ENCODE measurements around the gene AMDHD2.
A peak's percentile ranks its signal among the peaks of the same experiment; 100 is the strongest.

Gene AMDHD2

DNA sequence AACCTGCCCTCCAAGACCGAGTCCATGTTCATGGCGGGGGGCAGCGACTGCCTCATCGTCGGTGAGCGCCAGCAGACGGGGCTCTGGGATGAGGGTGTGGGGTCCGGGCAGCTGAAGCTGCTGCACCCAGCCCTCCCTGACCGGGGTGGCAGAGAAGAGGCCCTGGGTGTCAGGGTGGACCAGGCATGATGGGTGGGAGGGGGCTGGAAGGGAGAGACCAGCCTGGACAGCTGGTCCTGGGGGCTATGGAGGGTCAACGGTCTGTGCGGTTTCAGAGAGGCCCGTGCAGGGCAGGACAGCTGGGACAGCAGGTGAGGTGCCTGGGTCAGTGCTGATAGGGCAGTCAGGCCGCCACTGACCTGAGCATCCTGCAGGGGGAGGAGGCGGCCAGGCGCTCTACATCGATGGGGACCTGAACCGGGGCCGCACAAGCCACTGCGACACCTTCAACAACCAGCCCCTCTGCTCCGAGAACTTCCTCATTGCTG is 19.7 kb upstream of the AMDHD2 start:
- Histone ChIP-seq H3K79me2 (ENCODE audit: low read length) (no peaks in the 10 kb centered on the region), H3K4me3 (ENCODE audit: low read length) (no peak overlapping the region), H3K4me2 (ENCODE audit: low read depth, low read length) (no peak overlapping the region), H3K9ac (ENCODE audit: low read length) (no peak overlapping the region), H3K36me3 (replicated peaks; ENCODE audit: insufficient read depth, low read length) (no peaks in the 10 kb centered on the region), H3K27ac (ENCODE audit: low read length) (no peak overlapping the region), H2AFZ (ENCODE audit: low read length) (no peak overlapping the region), H3F3A (ENCODE audit: insufficient read depth, low read length) (no peaks in the 10 kb centered on the region), H4K20me1 (ENCODE audit: insufficient read depth, low read length) (no peaks in the 10 kb centered on the region), H3K4me1 (ENCODE audit: low read length) (0 out of 2 replicates have a peak, but pooled peaks cover 2% of the 10 kb centered on the region), H3K27me3 (replicated peaks; ENCODE audit: insufficient read depth, low read length) (no peaks in the 10 kb centered on the region), H3K9me2 (replicated peaks; ENCODE audit: insufficient read depth, low read length) (no peaks in the 10 kb centered on the region), H3K9me3 (replicated peaks; ENCODE audit: insufficient read depth, low read length) (no peaks in the 10 kb centered on the region)
- TF ChIP-seq EZH2phosphoT487 (IDR thresholded peaks at IDR 0.05; ENCODE audit: low read length): no peak
- TF ChIP-seq, protein P1, sequence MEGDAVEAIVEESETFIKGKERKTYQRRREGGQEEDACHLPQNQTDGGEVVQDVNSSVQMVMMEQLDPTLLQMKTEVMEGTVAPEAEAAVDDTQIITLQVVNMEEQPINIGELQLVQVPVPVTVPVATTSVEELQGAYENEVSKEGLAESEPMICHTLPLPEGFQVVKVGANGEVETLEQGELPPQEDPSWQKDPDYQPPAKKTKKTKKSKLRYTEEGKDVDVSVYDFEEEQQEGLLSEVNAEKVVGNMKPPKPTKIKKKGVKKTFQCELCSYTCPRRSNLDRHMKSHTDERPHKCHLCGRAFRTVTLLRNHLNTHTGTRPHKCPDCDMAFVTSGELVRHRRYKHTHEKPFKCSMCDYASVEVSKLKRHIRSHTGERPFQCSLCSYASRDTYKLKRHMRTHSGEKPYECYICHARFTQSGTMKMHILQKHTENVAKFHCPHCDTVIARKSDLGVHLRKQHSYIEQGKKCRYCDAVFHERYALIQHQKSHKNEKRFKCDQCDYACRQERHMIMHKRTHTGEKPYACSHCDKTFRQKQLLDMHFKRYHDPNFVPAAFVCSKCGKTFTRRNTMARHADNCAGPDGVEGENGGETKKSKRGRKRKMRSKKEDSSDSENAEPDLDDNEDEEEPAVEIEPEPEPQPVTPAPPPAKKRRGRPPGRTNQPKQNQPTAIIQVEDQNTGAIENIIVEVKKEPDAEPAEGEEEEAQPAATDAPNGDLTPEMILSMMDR (IDR thresholded peaks at IDR 0.05; ENCODE audit: low read length): no peak
- TF ChIP-seq EZH2 (optimal IDR thresholded peaks at IDR 0.05; ENCODE audit: low read depth, low read length): no peak
- no peak for DNase-seq

DNA sequence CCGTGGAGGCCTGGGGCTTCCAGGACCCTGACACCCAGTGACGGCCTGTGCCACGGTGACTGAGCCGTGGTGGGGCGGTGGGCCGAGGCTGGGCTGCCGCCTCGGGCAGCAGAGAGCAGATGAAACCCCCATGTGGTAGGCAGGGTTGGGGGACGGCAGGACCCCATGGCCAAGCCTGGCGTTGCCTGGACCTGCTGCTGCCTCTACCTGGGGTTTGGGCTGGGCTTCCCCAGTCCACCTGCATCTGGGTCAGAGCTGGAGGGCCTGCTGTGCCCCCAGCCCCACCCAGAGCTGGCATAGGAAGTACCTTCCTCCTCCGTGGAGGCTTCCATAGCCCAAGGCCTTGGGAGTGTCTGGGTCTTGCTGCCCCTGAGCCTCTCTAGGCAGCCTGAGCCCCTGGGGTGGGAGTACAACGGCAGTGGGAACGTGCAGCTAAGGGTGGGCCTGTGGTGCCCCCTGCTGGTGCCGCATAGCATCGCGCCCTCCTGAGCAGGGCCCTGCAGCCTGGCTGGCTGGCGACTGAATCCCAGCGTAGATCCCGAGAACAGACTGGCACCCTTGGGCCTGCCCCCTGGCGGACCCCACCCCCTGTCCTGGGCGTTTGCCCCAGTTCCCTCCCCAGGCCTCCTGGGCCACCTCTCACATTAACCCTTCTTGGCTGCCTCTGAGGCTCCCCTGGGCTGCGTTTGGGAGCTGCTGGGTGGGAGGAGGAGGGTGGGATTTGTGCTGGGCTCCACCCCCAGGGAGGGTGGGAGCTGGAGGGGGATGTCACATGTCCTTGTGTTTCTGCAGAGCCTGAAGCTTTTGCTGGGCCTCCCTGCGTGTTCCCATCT is 19.0 kb upstream of the AMDHD2 start:
- no peaks in the 10 kb centered on the region for H3K27me3 ChIP-seq (replicated peaks; ENCODE audit: insufficient read depth, low read length)
- H3K9ac ChIP-seq (ENCODE audit: low read length): no peak overlapping the region
- no peaks in the 10 kb centered on the region for H3K9me3 ChIP-seq (replicated peaks; ENCODE audit: insufficient read depth, low read length)
- TF ChIP-seq EZH2 (optimal IDR thresholded peaks at IDR 0.05; ENCODE audit: low read depth, low read length): no peak
- TF ChIP-seq, protein P1 (IDR thresholded peaks at IDR 0.05; ENCODE audit: low read length): peak; percentile 96
- peak; percentile 58 for DNase-seq
- no peak overlapping the region for H3K27ac ChIP-seq (ENCODE audit: low read length)
- no peak overlapping the region for H2AFZ ChIP-seq (ENCODE audit: low read length)
- no peaks in the 10 kb centered on the region for H3F3A ChIP-seq (ENCODE audit: insufficient read depth, low read length)
- H3K9me2 ChIP-seq (replicated peaks; ENCODE audit: insufficient read depth, low read length): no peaks in the 10 kb centered on the region
- H3K4me1 ChIP-seq (ENCODE audit: low read length): 0 out of 2 replicates have a peak, but pooled peaks cover 2% of the 10 kb centered on the region
- no peak overlapping the region for H3K4me3 ChIP-seq (ENCODE audit: low read length)
- H4K20me1 ChIP-seq (ENCODE audit: insufficient read depth, low read length): no peaks in the 10 kb centered on the region
- H3K79me2 ChIP-seq (ENCODE audit: low read length): no peaks in the 10 kb centered on the region
- no peak overlapping the region for H3K4me2 ChIP-seq (ENCODE audit: low read depth, low read length)
- H3K36me3 ChIP-seq (replicated peaks; ENCODE audit: insufficient read depth, low read length): no peaks in the 10 kb centered on the region

DNA sequence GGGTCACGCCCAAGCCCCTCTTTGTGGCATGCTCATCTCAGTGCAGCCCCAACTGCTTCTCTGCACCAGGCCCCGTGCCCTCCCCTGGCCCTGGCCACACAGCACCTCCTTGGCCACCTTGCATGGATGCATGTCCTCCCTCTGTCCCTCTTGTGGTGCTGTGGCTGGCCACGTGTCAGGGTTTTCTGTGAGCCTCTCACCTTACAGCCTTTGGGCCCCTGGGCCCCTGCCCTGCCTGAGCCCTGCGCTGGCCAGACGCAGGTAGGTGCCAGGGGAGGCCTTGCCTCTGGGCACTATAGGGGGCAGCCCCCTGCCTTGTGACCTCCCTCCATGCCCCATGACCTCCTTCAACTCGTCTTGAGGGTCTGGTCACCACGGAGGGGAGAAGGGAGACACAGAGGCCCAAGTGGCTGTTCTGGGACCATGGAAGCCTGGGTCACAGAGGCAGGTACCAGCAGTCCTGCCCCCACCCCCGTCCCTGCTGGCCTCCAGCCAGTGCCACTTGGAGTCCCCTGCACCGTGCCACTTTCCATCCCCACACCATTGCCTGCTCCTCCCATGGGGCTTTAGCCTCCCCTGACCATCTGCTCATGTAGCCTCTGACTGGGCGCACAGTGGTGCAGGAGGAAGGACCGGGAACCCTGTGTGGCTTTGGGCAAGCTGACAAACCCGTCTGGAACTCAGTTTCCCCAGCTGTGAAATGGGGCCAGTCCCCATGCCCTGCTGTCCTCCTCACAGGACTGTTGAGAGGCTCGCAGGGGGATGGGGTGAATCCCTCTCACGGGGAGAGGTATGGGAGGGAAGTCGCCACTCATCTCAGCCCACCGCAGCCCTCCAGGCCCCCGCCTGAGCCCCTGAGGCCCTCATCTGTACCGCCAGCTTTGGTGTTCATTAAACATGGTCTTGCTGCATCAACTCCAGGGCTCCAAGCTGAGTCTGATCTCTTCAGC is 17.9 kb upstream of the AMDHD2 start:
- peaks cover 8% of the 10 kb centered on the region for H3K4me1 ChIP-seq (ENCODE audit: low read length)
- H3K9ac ChIP-seq (ENCODE audit: low read length): no peak overlapping the region
- H3F3A ChIP-seq (ENCODE audit: insufficient read depth, low read length): peaks cover 4% of the 10 kb centered on the region; the same call in 1 of the 2 replicates
- H3K27me3 ChIP-seq (replicated peaks; ENCODE audit: insufficient read depth, low read length): no peaks in the 10 kb centered on the region
- no peaks in the 10 kb centered on the region for H4K20me1 ChIP-seq (ENCODE audit: insufficient read depth, low read length)
- no peak overlapping the region for H2AFZ ChIP-seq (ENCODE audit: low read length)
- no peaks in the 10 kb centered on the region for H3K36me3 ChIP-seq (replicated peaks; ENCODE audit: insufficient read depth, low read length)
- no peak overlapping the region for H3K4me3 ChIP-seq (ENCODE audit: low read length)
- DNase-seq: no peak
- no peaks in the 10 kb centered on the region for H3K9me3 ChIP-seq (replicated peaks; ENCODE audit: insufficient read depth, low read length)
- no peaks in the 10 kb centered on the region for H3K79me2 ChIP-seq (ENCODE audit: low read length)
- no peaks in the 10 kb centered on the region for H3K9me2 ChIP-seq (replicated peaks; ENCODE audit: insufficient read depth, low read length)
- H3K27ac ChIP-seq (ENCODE audit: low read length): no peak overlapping the region
- no peak overlapping the region for H3K4me2 ChIP-seq (ENCODE audit: low read depth, low read length)
- TF ChIP-seq EZH2phosphoT487 (IDR thresholded peaks at IDR 0.05; ENCODE audit: low read length): no peak
- no peak for TF ChIP-seq EZH2 (optimal IDR thresholded peaks at IDR 0.05; ENCODE audit: low read depth, low read length)
- TF ChIP-seq, protein P1 (IDR thresholded peaks at IDR 0.05; ENCODE audit: low read length): no peak

Data from MM.1S (cell line).